Glomerular visceral epithelial cell (primary cell): ENCODE data around the gene LRRN1.

Source experiments
- DNase-seq: peaks from one replicate; pipeline ENCODE4 v3.0.0-alpha.2; 2016; ENCODE audit errors: extremely low spot score

The LRRN1 gene

GRCh38 chr3:3799173-3800079 is at the start of gene LRRN1:
Gene LRRN1 (plus strand): TSS chr3:3799431. CDS start chr3:3844642, 45,211 bp downstream.
- no peak for DNase-seq

GRCh38 chr3:3753416-3753815 is 45.8 kb upstream of the LRRN1 start:
- DNase-seq: no peak

- DNase-seq: no peak
Observed at GRCh38 chr3:3765661-3766060, 33.6 kb upstream of the LRRN1 start.

- no peak for DNase-seq
Observed at GRCh38 chr3:3766140-3766539, 33.1 kb upstream of the LRRN1 start.

GRCh38 chr3:3771094-3771493 is 28.1 kb upstream of the LRRN1 start:
- DNase-seq: no peak

GRCh38 chr3:3771567-3771966 is 27.7 kb upstream of the LRRN1 start:
- no peak for DNase-seq

GRCh38 chr3:3772338-3772737 is 26.9 kb upstream of the LRRN1 start:
- no peak for DNase-seq

- no peak for DNase-seq
Observed at GRCh38 chr3:3772920-3773319, 26.3 kb upstream of the LRRN1 start.

- no peak for DNase-seq
Observed at GRCh38 chr3:3776607-3777006, 22.6 kb upstream of the LRRN1 start.

- DNase-seq: no peak
Observed at GRCh38 chr3:3778216-3778615, 21.0 kb upstream of the LRRN1 start.

- no peak for DNase-seq
Observed at GRCh38 chr3:3778641-3779270, 20.5 kb upstream of the LRRN1 start.

- DNase-seq: no peak
Observed at GRCh38 chr3:3782457-3782856, 16.8 kb upstream of the LRRN1 start.

GRCh38 chr3:3783210-3783609 is 16.0 kb upstream of the LRRN1 start:
- no peak for DNase-seq

GRCh38 chr3:3783696-3784095 is 15.5 kb upstream of the LRRN1 start:
- no peak for DNase-seq

GRCh38 chr3:3792391-3792790 is 6.8 kb upstream of the LRRN1 start:
- DNase-seq: no peak

GRCh38 chr3:3798631-3799113 is 559 bp upstream of the LRRN1 start:
- no peak for DNase-seq

GRCh38 chr3:3800080-3800455 is 837 bp downstream of the LRRN1 start:
- DNase-seq: no peak

- no peak for DNase-seq
Observed at GRCh38 chr3:3800685-3801493, 1.7 kb downstream of the LRRN1 start.

- DNase-seq: no peak
Observed at GRCh38 chr3:3801494-3801841, 2.2 kb downstream of the LRRN1 start.

- DNase-seq: no peak
Observed at GRCh38 chr3:3802046-3802445, 2.8 kb downstream of the LRRN1 start.

- DNase-seq: no peak
Observed at GRCh38 chr3:3804560-3804959, 5.3 kb downstream of the LRRN1 start.

- no peak for DNase-seq
Observed at GRCh38 chr3:3806092-3806491, 6.9 kb downstream of the LRRN1 start.
